Activated CD8-positive, alpha-beta memory T cell treated with anti-CD3 and anti-CD28 coated beads for 4 hours (primary cell): ENCODE data around the gene GNAI2.
"Not testable (repeated sequence)": the region's sequence is repeated elsewhere in the genome, so short reads cannot be mapped to it uniquely, and the experiment has no call there.

ENCODE experiments used
- DNase-seq, 2 donors: peaks; one replicate each; pipeline ENCODE4 v3.0.0-alpha.2; 2020; ENCODE audit warnings: low read depth in 2 of 2

The GNAI2 gene

DNA sequence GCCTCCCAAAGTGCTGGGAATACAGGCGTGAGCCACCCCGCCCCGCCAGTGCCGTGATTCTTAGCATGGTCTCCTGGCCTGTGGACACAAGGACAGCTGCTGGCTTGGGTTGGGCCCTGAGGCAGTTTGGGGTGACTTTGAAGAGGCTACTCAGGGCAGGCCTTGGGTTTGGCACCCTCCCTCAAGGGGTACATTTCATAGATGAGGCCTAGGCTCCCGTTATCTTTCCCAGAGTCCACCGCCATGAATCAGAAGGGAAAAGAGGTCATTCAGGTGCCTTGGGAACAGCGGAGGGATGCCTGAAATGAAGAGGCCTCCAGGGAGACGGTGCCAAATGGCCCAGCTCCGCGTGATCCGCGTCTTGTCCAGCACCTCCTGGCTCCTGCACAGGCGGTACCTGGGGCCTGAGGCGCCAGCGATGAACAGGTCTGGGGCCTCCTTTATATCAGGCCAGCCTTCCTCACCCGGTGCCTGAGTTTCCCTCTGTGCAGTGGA lies 9.3 kb downstream of the GNAI2 start:
- no peak for DNase-seq

DNA sequence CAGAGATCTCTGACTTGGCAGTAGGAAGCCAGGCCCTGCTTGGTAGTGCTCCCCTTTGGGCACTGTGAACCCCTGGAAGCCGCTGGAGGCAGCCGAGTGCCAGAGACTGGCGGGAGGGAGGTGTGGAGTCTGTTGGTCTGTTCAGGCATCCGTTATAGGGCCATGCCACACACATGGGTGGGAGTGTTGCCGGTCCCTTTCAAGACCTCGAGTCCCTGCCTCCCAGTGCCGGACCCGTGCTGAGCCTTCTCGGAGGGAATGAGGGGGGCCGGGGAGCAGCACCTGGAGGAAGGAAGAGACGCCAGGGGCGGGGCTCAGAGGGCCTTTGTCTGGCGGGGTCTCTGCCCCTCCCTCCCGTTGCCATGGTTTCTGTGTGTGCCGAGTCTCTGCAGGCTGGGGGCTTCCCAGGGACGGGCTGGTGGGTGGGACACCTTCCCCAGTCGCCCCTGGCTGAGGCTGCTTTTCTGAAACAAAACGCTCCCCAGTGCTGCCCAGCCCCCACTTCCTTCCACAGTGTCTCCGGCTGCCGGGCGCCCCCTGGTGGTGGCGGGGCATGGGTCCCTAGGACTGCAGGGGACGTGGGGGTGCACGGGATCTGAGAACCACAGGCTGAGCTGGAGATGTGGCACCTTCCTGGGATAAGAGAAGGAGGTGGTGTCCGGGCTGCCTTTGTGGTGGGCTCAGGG lies 10.0 kb downstream of the GNAI2 start:
- DNase-seq: peak; percentile 85 to 88

DNA sequence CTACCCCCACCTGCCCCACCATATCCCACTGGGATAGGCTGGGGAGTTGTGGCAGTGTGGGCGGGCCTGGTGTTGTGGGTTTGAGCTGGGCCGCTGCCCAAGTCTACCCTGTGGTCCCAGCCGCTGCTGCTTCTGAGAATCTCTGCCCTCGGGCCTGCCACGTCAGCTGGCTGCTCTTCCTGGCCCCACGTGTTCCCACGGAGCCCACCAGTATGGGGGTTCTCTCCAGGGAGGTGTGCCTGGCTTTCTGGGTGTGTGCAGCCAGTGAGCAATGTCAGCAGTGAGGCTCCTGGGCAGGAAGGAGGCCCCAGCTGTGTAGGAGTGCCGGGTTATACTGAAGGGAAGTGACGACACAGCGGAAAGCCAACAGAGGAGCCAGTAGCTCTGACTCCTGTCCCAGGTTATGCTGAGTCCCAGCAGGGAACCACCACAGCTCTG lies 10.5 kb downstream of the GNAI2 start:
- DNase-seq: peak; percentile 57 to 80

DNA sequence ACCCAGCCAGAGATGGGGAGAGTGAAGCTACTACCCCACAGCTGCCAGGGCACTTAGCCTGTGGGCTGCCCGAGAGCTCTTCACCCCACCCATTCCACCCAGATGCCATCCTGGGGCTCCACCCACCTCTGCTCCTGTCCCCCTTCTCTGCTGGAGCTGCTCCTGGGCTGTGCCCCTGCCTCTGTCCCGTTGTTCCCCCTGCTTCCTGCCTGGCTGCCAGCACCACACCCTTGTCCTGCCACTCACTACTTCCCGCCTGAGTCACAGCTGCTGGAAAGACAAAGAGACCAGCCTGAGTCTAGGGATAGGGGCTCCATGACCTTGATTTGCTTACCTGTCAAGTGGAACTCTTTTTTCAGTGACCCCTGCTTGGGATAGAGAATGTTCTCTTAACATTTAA lies 12.4 kb downstream of the GNAI2 start:
- DNase-seq: no peak

DNA sequence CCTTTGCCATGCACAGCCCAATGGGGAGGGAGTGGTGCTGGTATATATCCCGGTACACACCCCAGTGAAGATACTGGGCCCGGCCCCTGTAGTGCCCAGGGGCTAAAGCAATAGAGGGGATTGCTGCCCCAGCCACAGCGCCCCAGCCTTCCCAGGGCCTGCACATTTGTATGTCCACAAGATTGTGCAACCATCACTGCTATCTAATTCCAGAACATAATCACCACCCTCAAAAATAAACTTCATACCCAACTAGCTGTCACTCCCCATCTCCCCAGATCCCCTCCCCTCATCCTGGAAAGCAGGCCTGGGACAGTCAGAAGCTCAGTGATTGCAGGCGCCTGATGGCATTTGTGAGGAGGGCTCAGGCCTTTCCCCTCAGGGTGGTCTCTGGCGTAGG lies 13.5 kb downstream of the GNAI2 start:
- DNase-seq: no peak

DNA sequence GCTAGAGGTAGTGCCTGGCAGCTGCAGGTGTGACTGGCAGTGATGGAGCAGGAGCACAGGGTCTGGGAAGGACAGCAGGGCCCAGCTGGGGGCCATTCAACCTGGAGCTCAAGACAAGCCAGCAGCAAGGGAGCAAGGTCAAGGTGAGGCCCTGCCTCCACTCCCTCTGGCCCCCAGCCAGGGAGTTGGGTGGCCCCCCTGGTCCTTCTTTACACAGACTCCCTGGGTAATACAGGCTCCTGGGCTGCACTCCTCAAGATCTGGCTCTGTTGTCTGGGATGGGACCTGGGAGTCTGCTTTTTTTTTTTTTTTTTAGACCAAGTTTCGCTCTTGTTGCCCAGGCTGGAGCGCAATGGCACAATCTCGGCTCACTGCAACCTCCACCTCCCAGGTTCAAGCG lies 14.5 kb downstream of the GNAI2 start:
- DNase-seq: no peak

DNA sequence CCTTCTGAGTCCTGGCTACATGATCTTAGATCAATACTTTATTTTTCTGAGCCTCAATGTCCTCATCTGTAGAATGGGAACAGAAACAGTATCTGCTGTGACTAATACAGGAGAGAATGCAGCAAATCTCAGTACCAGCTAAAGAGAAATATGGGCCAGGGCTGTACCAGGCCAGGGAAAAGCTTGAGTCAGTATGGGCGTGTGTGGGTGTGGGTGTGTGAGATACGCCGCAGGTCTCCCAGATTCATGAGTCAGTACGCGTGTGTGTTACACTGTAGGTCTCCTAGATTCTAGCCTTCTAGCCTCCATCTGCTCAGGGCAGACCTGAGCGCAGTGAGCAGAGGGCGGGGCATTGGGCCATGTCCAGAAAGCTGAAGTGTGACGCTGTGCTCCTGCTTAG lies 15.2 kb downstream of the GNAI2 start:
- DNase-seq: no peak

DNA sequence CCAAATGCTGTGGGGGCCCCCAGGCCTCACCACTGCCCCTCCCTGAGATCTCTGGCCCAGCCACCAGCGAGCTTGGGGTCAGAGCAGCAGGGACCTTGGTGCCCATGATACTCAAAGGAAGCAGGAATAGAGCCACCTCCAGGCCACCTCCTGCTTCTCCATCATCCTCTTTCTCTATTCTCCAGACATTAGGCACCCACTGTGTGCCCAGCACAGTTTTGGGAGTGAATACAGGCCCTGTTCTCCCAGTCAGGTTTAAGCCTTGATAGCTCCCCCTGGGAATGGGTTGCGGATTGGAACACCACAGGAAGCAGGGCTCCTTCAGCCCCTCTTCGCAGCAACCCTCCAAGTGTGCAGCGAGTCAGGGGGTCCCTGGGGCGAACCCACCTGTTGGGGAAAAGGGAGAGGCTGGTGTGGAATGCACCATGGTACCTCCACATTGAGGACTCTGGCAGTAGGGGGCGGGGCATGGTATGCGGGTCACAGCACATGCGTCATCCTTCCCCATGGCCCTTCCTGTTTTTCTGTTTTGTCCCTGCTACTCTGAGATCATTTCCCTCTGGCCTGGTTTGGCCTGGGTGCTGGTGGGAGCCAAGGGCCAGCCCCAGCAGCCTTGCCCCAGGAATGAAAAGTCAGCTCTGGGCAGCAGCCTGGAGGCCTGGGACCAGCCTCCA lies 18.7 kb downstream of the GNAI2 start:
- DNase-seq: no peak

DNA sequence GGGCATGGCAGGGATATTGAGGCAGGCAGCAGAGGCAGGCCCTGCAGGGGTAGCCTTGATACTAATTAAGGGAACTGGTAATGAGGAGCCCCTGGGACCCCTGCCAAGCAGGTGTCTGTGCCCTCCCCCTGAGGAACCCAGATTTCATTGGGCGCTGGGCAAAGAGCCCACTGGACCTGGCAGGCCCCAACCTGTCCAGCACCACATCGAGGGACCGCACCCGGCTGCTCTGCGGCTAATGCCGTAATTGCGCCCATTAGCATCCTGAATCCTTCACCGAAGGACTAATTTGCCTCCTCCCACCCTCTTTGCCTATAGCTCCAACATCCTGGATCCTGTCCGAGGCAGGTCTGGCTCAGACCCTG lies 19.2 kb downstream of the GNAI2 start:
- no peak for DNase-seq

DNA sequence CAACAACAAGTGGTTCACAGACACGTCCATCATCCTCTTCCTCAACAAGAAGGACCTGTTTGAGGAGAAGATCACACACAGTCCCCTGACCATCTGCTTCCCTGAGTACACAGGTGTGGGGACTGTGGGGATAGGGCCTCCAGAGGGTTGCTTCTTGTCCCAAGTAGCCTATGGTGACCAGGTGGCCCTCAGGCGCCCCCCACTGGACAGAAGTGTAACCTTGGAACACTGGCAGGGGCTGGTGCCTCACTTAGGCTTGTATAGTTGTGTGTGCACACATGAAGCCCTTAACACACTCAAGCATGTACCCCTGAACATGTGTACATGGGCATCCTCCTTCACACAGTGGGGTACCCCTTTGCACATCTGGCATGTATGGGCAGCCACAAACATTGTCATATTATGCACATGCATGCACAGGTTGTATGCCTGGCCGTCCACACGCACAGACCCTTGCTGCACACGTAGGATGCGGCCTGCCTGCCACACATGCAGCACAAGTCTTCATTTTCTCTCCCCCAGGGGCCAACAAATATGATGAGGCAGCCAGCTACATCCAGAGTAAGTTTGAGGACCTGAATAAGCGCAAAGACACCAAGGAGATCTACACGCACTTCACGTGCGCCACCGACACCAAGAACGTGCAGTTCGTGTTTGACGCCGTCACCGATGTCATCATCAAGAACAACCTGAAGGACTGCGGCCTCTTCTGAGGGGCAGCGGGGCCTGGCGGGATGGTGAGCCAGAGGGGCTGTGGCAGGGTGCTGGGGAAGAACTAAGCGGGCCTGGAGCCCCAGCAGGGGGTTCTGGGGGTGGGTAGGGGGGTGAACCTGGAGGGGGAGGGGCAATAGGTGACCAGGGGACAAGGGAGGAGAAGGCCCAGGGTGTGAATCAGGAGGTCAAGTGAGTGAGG lies 21.2 kb downstream of the GNAI2 start:
- DNase-seq: no peak

DNA sequence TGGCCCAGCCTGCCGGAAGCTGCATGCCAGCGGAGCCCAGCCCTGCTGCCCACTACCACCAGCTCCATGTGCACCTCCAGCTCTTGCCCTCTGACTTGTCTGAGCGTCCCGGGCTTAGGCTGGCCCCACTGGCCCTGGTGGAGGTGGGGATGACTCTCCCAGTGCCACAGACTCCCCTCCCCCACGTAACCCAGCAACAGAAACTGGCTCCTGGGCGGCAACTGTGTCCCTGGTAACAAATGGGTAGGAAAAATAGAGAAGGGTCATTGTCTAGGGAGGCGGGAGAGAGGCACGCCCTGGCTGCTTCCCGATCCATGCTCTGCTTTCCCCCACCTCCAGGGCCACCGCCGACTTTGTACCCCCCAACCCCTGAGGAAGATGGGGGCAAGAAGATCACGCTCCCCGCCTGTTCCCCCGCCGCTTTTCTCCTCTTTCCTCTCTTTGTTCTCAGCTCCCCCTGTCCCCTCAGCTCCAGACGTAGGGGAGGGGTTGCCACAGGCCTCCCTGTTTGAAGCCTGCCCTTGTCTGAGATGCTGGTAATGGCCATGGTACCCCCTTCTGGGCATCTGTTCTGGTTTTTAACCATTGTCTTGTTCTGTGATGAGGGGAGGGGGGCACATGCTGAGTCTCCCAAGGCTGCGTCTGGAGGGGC lies 22.2 kb downstream of the GNAI2 start:
- DNase-seq: no peak

DNA sequence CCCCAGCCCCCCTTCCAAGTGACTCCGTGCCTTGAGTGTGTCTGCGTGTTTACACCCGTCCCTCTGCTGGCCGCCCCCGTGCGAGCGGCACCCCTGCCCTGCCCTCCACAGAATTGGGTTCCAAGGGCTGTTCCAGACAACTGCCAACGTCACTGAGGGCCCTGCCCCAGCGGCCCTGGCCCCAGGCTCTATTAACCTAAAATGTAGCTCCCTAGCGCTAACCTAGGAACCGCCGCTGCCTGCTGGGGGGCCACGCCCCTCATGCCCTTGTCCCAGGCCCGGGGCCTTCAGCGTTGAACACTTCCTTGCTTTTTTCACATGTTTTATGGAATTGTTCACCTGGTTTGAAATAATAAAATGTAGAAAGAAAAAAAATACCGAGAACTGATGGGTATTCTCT lies 23.0 kb downstream of the GNAI2 start:
- no peak for DNase-seq

DNA sequence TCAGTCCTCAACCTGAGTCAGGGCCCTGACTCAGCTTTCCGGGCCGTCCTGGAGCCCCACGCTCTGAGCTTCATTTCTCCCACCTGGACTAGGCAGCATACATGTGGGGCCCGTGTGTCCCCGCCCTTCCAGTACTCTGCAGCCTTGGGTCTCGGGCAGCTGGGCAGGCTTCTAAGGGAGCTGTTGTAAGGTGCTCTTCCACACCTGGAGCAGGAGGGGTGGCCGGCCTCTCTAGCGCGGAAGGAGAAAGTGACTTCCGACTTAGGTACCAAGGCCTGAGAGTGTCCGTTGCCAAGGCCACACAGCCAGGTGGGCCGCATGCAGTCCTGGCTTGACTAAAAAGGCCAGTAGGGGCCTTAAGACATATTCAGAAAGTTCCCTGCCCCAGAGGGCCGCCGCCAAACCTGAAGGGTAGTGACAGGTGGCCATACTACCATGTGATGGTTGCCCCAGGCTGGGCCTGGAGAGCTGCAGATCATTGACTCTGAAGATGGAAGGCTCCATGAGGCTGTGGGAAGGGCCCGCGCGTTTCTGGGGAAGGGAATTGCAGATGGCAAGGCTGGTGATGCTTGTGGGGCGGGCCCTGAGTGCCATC lies 23.5 kb downstream of the GNAI2 start:
- no peak for DNase-seq

DNA sequence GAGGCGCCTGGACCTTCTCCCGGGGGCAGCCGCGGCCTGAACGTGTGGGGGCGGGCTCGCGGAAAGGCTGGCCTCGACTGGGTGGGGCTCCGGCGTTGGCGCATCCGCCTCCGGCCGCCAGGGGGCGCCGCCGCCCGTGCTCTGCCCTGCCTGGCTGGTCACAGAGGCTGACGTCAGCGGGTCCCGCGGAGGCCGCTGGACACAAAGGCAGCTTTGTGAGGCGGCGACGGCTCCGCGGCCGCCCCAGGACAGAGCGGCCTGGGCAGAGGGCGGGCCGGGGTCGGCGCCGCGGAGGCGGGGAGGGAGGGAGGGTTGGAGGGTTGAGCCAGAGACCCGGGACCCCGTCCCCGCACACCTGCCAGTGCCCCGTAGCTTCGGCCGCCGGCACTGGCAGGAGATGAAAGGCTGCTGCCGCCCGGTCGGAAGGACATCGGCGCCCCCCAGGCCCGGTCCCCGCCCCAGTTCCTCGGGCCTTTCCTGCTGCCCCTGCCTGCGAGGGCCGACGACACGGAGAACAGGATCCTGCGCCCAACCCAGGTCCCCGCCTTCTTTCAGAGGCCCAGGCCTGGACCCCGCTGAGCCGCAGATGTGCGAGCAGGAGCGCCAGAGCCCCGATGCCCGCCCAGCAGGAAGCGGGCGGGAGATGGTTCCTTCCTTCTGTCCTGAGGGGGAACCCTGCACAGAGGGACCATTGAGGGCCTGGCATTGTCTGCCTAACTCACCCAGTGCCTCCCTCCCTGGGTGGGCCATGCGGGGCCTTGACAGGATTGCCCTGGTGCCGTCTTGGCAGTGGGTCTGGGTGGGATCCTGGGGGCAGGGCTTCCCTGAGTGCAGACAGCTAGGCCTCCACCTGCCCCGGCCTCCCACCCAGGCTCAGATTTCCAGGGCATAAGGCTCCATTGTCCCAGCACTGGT lies 24.3 kb downstream of the GNAI2 start:
- peak; percentile 59 to 66 for DNase-seq

DNA sequence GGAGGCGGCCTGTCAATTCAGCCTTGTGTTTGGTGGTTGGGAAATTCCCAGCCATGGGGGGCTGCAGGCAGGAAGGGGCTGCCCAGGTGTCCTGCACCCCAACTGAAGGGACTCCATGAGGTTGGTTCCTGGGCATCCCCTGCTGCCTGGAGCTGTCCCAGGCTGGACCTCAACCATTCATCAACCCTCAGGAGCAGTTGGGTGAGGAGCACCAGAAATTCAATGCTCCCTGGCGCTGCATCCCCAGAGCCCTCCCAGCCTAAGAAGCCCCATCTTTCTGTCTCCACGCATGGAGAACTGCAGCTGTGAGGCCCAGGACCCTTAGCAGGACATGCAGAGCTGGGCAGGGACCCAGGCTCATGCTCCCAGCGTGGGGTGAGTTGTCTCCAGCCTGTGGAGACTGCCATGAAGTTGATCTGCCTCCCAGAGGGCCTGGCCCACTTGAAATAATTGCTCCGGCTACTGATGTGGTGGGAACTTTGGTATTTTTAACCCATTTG lies 25.0 kb downstream of the GNAI2 start:
- no peak for DNase-seq

DNA sequence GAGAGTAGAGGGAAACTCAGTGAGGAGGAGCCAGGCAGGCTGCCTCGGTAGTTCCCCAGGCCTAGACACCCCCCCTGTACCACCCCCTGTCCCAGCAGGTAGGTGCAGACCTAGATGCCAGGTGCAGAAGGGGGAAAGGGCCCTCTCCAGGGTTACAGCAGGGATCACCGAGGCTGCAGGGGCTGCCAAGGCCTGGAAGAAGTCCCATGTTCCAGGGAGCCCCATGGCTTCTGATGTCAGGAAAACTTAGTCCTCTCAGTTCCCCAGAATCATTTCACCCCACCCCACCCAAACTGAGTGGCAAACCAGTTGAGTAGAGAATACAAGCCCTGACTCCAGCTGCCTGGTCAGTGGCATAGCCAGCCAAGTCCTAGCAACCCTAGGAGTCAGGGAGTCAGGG lies 25.5 kb downstream of the GNAI2 start:
- no peak for DNase-seq

DNA sequence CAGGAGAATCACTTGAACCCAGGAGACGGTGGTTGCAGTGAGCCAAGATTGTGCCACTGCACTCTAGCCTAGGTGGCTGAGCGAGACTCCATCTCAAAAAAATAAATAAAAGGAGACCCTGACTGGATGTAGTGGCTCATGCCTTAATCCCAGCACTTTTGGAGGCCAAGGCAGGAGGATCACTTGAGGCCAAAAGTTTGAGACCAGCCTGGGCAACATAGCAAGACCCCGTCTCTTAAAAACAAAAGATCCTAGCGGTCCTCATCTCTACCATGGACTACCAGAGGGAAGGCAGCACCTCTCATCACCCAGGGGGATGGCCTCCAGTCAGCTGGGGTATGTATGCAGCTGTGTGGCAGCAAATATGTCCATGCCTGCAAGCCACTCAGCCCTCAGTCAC lies 26.2 kb downstream of the GNAI2 start:
- not testable (repeated sequence) for DNase-seq

DNA sequence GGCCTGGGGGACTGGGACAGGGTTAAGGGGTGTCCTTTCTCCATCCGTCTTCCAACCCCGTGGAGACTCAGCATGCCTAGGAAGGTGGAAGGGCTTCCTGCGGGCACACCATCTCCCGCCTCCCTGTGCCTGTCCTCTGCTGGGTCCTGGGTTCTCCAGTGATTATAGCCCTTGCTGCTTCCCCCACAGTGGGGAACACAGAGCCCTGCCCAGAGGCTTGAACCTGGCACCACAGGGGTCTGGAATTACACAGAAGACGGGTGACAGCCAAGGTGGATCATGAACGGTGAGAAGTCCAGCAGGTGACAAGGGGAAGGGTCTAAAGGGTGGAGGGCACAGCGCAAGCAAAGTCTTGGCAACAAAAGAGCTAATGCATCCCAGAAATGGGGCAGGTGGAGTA lies 26.8 kb downstream of the GNAI2 start:
- DNase-seq: no peak

DNA sequence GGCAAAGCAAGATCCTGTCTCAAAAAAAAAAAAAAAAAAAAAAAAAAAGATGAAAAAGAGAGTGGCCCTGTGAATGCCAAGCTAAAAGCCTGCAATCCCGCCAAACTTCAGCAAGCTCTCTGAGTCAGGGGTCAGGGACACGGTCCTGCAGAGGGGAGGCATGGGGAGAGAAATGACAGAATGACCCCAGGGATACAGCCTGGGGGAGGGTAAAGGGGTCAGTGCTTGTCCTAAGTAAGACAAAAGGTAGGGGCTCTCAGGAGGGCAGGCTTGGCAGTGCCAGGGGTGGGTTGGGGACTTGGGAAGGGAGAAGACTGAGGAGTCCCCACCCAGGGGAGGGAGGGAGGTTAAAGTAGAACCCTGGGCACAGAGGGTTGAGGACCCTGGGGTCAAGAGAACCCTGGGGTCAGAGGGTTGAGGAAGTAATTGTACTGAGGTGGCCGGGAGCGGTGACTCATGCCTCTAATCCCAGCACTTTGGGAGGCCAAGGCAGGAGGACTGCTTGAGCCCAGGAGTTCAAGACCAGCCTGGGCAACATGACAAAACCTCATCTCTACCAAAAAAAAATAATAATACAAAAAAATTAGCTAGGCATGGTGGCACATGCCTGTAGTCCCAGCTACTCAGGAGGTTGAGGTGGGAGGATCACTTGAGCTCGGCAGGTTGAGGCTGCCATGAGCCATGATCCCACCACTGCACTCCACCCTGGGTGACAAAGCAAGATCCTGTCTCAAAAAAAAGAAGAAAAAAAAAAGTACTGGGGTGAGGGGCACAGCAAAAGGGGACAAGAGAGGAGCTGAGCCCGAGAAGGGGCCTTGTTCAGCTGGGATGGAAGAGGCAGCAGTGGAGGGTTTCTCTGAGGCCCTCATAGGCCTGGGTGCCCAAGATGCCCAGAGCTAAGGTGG lies 27.7 kb downstream of the GNAI2 start:
- no peak for DNase-seq
